GM19193 (cell line): ENCODE data around the gene TRIM5.

Experiments used
- POLR2A ChIP-seq: IDR thresholded peaks from 4 replicates; pipeline ENCODE4 v1.6.1; 2011; ENCODE audit not compliant: insufficient read depth, insufficient read length; ENCODE audit errors: extremely low read depth

The TRIM5 gene

GRCh38 chr11:5690216-5690615 is 5.3 kb upstream of the TRIM5 start:
- TF ChIP-seq POLR2A, result no peak

- peak; percentile 65 for TF ChIP-seq POLR2A
These were observed 4.7 kb upstream of the TRIM5 start, which contains the start of gene TRIM22 for GRCh38 chr11:5689551-5689983. TSS of gene TRIM22 (plus strand) at chr11:5689790. CDS start at chr11:5696233, 6,443 bp downstream.

GRCh38 chr11:5688482-5688881 is 3.6 kb upstream of the TRIM5 start:
- no peak for TF ChIP-seq POLR2A

GRCh38 chr11:5686426-5686825 is 1.6 kb upstream of the TRIM5 start:
- no peak for TF ChIP-seq POLR2A

- TF ChIP-seq POLR2A, result no peak
These were observed 733 bp downstream of the TRIM5 start for GRCh38 chr11:5684036-5684645.

- TF ChIP-seq POLR2A, result no peak
These were observed 5.1 kb downstream of the TRIM5 start for GRCh38 chr11:5679811-5680210.

- no peak for TF ChIP-seq POLR2A
These were observed 10.5 kb downstream of the TRIM5 start for GRCh38 chr11:5674391-5674790.

GRCh38 chr11:5671831-5672230 is 13.0 kb downstream of the TRIM5 start:
- no peak for TF ChIP-seq POLR2A

- TF ChIP-seq POLR2A, result no peak
These were observed 18.5 kb downstream of the TRIM5 start for GRCh38 chr11:5666402-5666793.

- TF ChIP-seq POLR2A, result no peak
These were observed 19.0 kb downstream of the TRIM5 start for GRCh38 chr11:5665746-5666401.

GRCh38 chr11:5665051-5665570 is 19.8 kb downstream of the TRIM5 start:
- TF ChIP-seq POLR2A, result no peak

- TF ChIP-seq POLR2A, result no peak
These were observed 21.4 kb downstream of the TRIM5 start for GRCh38 chr11:5663511-5663910.

GRCh38 chr11:5658318-5658717 is 26.6 kb downstream of the TRIM5 start:
- TF ChIP-seq POLR2A, result no peak

GRCh38 chr11:5655474-5655873 is 29.4 kb downstream of the TRIM5 start:
- TF ChIP-seq POLR2A, result no peak

- TF ChIP-seq POLR2A, result no peak
These were observed 38.7 kb downstream of the TRIM5 start for GRCh38 chr11:5646139-5646538.

GRCh38 chr11:5643585-5643984 is 41.3 kb downstream of the TRIM5 start:
- TF ChIP-seq POLR2A, result no peak

GRCh38 chr11:5639953-5640352 is 44.9 kb downstream of the TRIM5 start:
- TF ChIP-seq POLR2A, result no peak

- peak; percentile 37 for TF ChIP-seq POLR2A
These were observed 52.8 kb downstream of the TRIM5 start for GRCh38 chr11:5631969-5632635.
